ENCODE measurements around the gene MPPE1. TPM values are rescaled to one million over a fixed set of nuclear protein-coding genes. Genes with fewer than 3 reads are reported as not detected.

MPPE1 gene
- total and polyA plus RNA-seq, 10 of the 15 experiments (the other 5 are each of a cell fraction or from before 2014, with no cell fraction given) = 13.8 to 34.5 (median 27.6) TPM

- no peaks in the 10 kb centered on the region for H3K36me3 ChIP-seq (ENCODE audit: control insufficient read depth in 2 of 2, insufficient read depth in 2 of 2, low read length in 1 of 2)
- ChIA-PET CTCF (interaction anchor here (5.7 kb wide), 1 partner anchor 11 kb away, joined by 35 read pairs; no protein-coding TSS in a partner anchor), RAD21 (ENCODE audit: unreplicated experiment) (no interaction called here), POLR2A (no interaction called here), SMC1A (ENCODE audit: uncharacterized antibody, unreplicated experiment) (no interaction called here)
- H3K27ac ChIP-seq (ENCODE audit: control insufficient read depth, insufficient read depth) = no peak overlapping the region
- intact Hi-C loops (cut with micrococcal nuclease; ENCODE audit: unreplicated experiment) = no loop called here
- H3K9ac ChIP-seq (ENCODE audit: control insufficient read depth, insufficient read depth, low read length) = no peak overlapping the region
- FAIRE-seq (no peak), ATAC-seq (no peak), DNase-seq (ENCODE audit: low read depth, low spot score) (no peak)
- H3K79me2 ChIP-seq (ENCODE audit: control insufficient read depth, insufficient read depth, low read length) = no peaks in the 10 kb centered on the region
- H3K4me2 ChIP-seq (ENCODE audit: control insufficient read depth, insufficient read depth) = no peak overlapping the region
- H3K4me3 ChIP-seq = no peak overlapping the region
- BruUV-seq (replicated peaks) = no TSS peak
- no peaks in the 10 kb centered on the region for H3K9me3 ChIP-seq (replicated peaks; ENCODE audit: control insufficient read depth, insufficient read depth, low read length)
- TF ChIP-seq CREB1 (IDR thresholded peaks at IDR 0.05; ENCODE audit: low read depth) (no peak), RCOR1 (conservative IDR thresholded peaks at IDR 0.05; ENCODE audit: low read depth, low read length) (no peak), MTA3 (IDR thresholded peaks at IDR 0.05; ENCODE audit: borderline replicate concordance, low read length) (no peak), BCLAF1 (IDR thresholded peaks at IDR 0.05) (no peak), SIN3A (IDR thresholded peaks at IDR 0.05; ENCODE audit: low read depth, low read length) (no peak), CREM (IDR thresholded peaks at IDR 0.05; ENCODE audit: low read depth) (no peak), EZH2 (IDR thresholded peaks at IDR 0.05; ENCODE audit: borderline replicate concordance, control insufficient read depth, low read depth, low read length) (no peak), HCFC1 (IDR thresholded peaks at IDR 0.05; ENCODE audit: low read length) (no peak), TCF3 (IDR thresholded peaks at IDR 0.05; ENCODE audit: borderline replicate concordance, insufficient read depth, low read depth, low read length) (no peak), ATF3 (IDR thresholded peaks at IDR 0.05; ENCODE audit: borderline replicate concordance, extremely low read depth, low read depth, low read length) (no peak), PAX8 (IDR thresholded peaks at IDR 0.05) (no peak), DPF2 (IDR thresholded peaks at IDR 0.05) (no peak), CBX3 (IDR thresholded peaks at IDR 0.05; ENCODE audit: borderline replicate concordance, low read depth) (no peak), CHD1 (IDR thresholded peaks at IDR 0.05; ENCODE audit: low read depth, low read length) (no peak), MEF2A (IDR thresholded peaks at IDR 0.05; ENCODE audit: insufficient read depth, low read depth, low read length) (no peak), ASH2L (IDR thresholded peaks at IDR 0.05; ENCODE audit: borderline replicate concordance, low read depth) (no peak), LARP7 (IDR thresholded peaks at IDR 0.05) (no peak), SREBF1 (IDR thresholded peaks at IDR 0.05; ENCODE audit: low read length) (no peak)
- no peak overlapping the region for H2AFZ ChIP-seq (ENCODE audit: control insufficient read depth, low read depth, low read length)
- no peaks in the 10 kb centered on the region for H4K20me1 ChIP-seq (ENCODE audit: control insufficient read depth, insufficient read depth)
- in situ Hi-C loops (cut with MboI) = no loop called here
- WGBS (ENCODE audit: insufficient coverage, insufficient replicate concordance, low lambda C conversion rate, missing lambda C conversion rate) = 63% methylated on average over 1 of the region's 1 CpG
- no peaks in the 10 kb centered on the region for H3K4me1 ChIP-seq (ENCODE audit: control insufficient read depth, insufficient read depth, low read length)
- no peaks in the 10 kb centered on the region for H3K27me3 ChIP-seq (replicated peaks in 1 of 2; ENCODE audit: control insufficient read depth in 2 of 2, insufficient read depth in 2 of 2, low read length in 1 of 2)
Observed at GRCh38 chr18:11927497-11927896, 19.4 kb upstream of the MPPE1 start.

Data from GM12878 (cell line).